ENCODE data around the gene PRSS36.

DNA sequence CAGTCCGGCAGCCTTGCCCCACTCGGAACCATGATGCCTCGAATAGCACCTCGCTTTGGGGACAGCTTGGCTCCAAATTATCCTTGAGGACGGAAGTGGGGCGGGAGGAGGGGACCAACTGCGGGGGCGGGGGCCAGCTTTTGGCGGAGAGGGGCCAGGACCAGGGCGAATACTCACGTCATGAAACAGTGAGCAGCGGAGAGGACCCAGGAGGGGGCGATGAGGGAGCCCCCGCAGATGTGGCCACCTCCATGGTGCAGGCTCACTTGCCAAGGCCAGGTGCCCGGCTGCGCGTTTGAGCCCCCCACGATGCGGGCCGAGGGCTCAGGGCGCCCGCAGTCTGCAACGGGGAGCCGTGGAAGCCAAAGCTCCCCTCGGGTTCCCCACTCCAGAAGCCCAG, 970 bp downstream of the PRSS36 start:
- no peak for TF ChIP-seq POLR2A (IDR thresholded peaks at IDR 0.05)
- TF ChIP-seq, protein P1, sequence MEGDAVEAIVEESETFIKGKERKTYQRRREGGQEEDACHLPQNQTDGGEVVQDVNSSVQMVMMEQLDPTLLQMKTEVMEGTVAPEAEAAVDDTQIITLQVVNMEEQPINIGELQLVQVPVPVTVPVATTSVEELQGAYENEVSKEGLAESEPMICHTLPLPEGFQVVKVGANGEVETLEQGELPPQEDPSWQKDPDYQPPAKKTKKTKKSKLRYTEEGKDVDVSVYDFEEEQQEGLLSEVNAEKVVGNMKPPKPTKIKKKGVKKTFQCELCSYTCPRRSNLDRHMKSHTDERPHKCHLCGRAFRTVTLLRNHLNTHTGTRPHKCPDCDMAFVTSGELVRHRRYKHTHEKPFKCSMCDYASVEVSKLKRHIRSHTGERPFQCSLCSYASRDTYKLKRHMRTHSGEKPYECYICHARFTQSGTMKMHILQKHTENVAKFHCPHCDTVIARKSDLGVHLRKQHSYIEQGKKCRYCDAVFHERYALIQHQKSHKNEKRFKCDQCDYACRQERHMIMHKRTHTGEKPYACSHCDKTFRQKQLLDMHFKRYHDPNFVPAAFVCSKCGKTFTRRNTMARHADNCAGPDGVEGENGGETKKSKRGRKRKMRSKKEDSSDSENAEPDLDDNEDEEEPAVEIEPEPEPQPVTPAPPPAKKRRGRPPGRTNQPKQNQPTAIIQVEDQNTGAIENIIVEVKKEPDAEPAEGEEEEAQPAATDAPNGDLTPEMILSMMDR (IDR thresholded peaks at IDR 0.05 in 4 of 5, conservative IDR thresholded peaks at IDR 0.05 in 1 of 5): no peak

Data from gastrocnemius medialis (tissue), 4 donors.